Astrocyte (in vitro differentiated cells and primary cell): Measurements from ENCODE around the gene UNKL. TPM values are rescaled to one million over a fixed set of nuclear protein-coding genes. Genes with fewer than 3 reads are reported as not detected.

ENCODE experiments used
- DNase-seq: peaks from one replicate; pipeline ENCODE4 v3.0.0-alpha.2; 2010; ENCODE audit warnings: low read depth
- FAIRE-seq: peaks from 2 replicates; lab custom pipeline; 2011; peaks lifted over from hg19 to GRCh38; lab: Jason Lieb, UNC
- H2AFZ ChIP-seq: 2 replicates; pipeline ENCODE4 v1.6.0; 2012; ENCODE audit warnings: low read depth, low read length, inconsistent platforms
- H3K27ac ChIP-seq: 2 replicates; pipeline ENCODE4 v1.5.1; 2011; ENCODE audit warnings: low read depth, low read length, inconsistent platforms
- H3K27me3 ChIP-seq: 2 replicates; pipeline ENCODE4 v1.6.0; 2011; ENCODE audit warnings: low read length, inconsistent platforms; ENCODE audit not compliant: insufficient read depth
- H3K36me3 ChIP-seq: 2 replicates; pipeline ENCODE4 v1.5.1; 2011; ENCODE audit warnings: low read length, inconsistent platforms; ENCODE audit not compliant: insufficient read depth
- H3K4me1 ChIP-seq: 2 replicates; pipeline ENCODE4 v1.5.1; 2011; ENCODE audit warnings: low read length, inconsistent platforms; ENCODE audit not compliant: insufficient read depth
- H3K4me2 ChIP-seq: 2 replicates; pipeline ENCODE4 v1.6.0; 2012; ENCODE audit warnings: low read length, inconsistent platforms
- H3K4me3 ChIP-seq: 2 replicates; pipeline ENCODE4 v1.5.1; 2011; ENCODE audit warnings: low read depth, mild to moderate bottlenecking, low read length, inconsistent platforms; ENCODE audit not compliant: insufficient read depth
- H3K79me2 ChIP-seq: 2 replicates; pipeline ENCODE4 v1.6.0; 2012; ENCODE audit warnings: mild to moderate bottlenecking, low read length, inconsistent platforms; ENCODE audit not compliant: insufficient read depth
- H3K9ac ChIP-seq: 2 replicates; pipeline ENCODE4 v1.6.0; 2012; ENCODE audit warnings: mild to moderate bottlenecking, low read length, inconsistent platforms
- H3K9me3 ChIP-seq: 2 replicates; pipeline ENCODE4 v1.5.1; 2012; ENCODE audit warnings: low read depth, mild to moderate bottlenecking, low read length, inconsistent platforms; ENCODE audit not compliant: insufficient read depth
- H4K20me1 ChIP-seq: 2 replicates; pipeline ENCODE4 v1.6.0; 2012; ENCODE audit warnings: low read length, inconsistent platforms; ENCODE audit not compliant: insufficient read depth
- H3K27ac Mint-ChIP-seq: one replicate; pipeline ENCODE4 v1.8.0; 2021; ENCODE audit warnings: mild to moderate bottlenecking, mixed read lengths; ENCODE audit not compliant: unreplicated experiment
- H3K27me3 Mint-ChIP-seq: one replicate; pipeline ENCODE4 v1.8.0; 2021; ENCODE audit warnings: low read depth, mixed read lengths; ENCODE audit not compliant: unreplicated experiment
- H3K36me3 Mint-ChIP-seq: one replicate; pipeline ENCODE4 v1.8.0; 2021; ENCODE audit warnings: low read depth, mixed read lengths; ENCODE audit not compliant: unreplicated experiment
- H3K4me1 Mint-ChIP-seq: one replicate; pipeline ENCODE4 v1.8.0; 2021; ENCODE audit warnings: low read depth, mixed read lengths; ENCODE audit not compliant: unreplicated experiment
- H3K4me3 Mint-ChIP-seq: one replicate; pipeline ENCODE4 v1.8.0; 2021; ENCODE audit warnings: mild to moderate bottlenecking, moderate library complexity, mixed read lengths; ENCODE audit not compliant: unreplicated experiment
- H3K9me3 Mint-ChIP-seq: one replicate; pipeline ENCODE4 v1.8.0; 2021; ENCODE audit warnings: mild to moderate bottlenecking, mixed read lengths; ENCODE audit not compliant: unreplicated experiment
- CTCF ChIP-seq: IDR thresholded peaks from 2 replicates; pipeline ENCODE4 v1.5.1; 2011; ENCODE audit warnings: low read depth, mild to moderate bottlenecking, inconsistent platforms, low read length, moderate library complexity; ENCODE audit not compliant: insufficient read depth
- EZH2 ChIP-seq: IDR thresholded peaks from 2 replicates; pipeline ENCODE4 v1.6.1; 2012; ENCODE audit warnings: mild to moderate bottlenecking, low read length, inconsistent platforms; ENCODE audit not compliant: insufficient read depth
- total RNA-seq: library from RNA; stranded (reverse); gene quantifications from 2 replicates; pipeline ENCODE4 v1.2.1, GENCODE V29; 2021

Gene UNKL
- total RNA-seq, 1 donor from 2014 or later: 10.7 TPM

GRCh38 chr16:1320658-1321240 lies 93.8 kb downstream of the UNKL start:
- no peak for DNase-seq
- Histone ChIP-seq H3K4me1 (no peaks in the 10 kb centered on the region), H3K9me3 (no peaks in the 10 kb centered on the region), H4K20me1 (peaks cover 79% of the 10 kb centered on the region), H3K4me3 (no peak overlapping the region), H3K27ac (no peak overlapping the region), H3K36me3 (peaks cover 46% of the 10 kb centered on the region), H3K79me2 (peaks cover 43% of the 10 kb centered on the region), H2AFZ (no peak overlapping the region), H3K4me2 (no peak overlapping the region), H3K27me3 (no peaks in the 10 kb centered on the region), H3K9ac (no peak overlapping the region)
- Mint-ChIP-seq H3K4me1 (no peaks in the 10 kb centered on the region), H3K9me3 (no peaks in the 10 kb centered on the region), H3K27me3 (no peaks in the 10 kb centered on the region), H3K36me3 (peaks cover 10% of the 10 kb centered on the region), H3K27ac (no peak overlapping the region), H3K4me3 (no peak overlapping the region)
- TF ChIP-seq EZH2 (no peak), CTCF (no peak)
- no peak for FAIRE-seq

GRCh38 chr16:1320097-1320496 lies 94.4 kb downstream of the UNKL start:
- Histone ChIP-seq H3K9ac (no peak overlapping the region), H3K79me2 (peaks cover 50% of the 10 kb centered on the region), H3K4me2 (no peak overlapping the region), H3K4me3 (no peak overlapping the region), H3K9me3 (no peaks in the 10 kb centered on the region), H3K27me3 (no peaks in the 10 kb centered on the region), H4K20me1 (peaks cover 79% of the 10 kb centered on the region), H3K4me1 (no peaks in the 10 kb centered on the region), H3K27ac (no peak overlapping the region), H3K36me3 (peaks cover 46% of the 10 kb centered on the region), H2AFZ (no peak overlapping the region)
- Mint-ChIP-seq H3K36me3 (peaks cover 10% of the 10 kb centered on the region), H3K27ac (no peak overlapping the region), H3K9me3 (no peaks in the 10 kb centered on the region), H3K27me3 (no peaks in the 10 kb centered on the region), H3K4me1 (no peaks in the 10 kb centered on the region), H3K4me3 (no peak overlapping the region)
- no peak for FAIRE-seq
- TF ChIP-seq CTCF: no peak
- TF ChIP-seq EZH2: no peak
- no peak for DNase-seq

- Histone ChIP-seq H3K27ac (no peak overlapping the region), H3K27me3 (no peaks in the 10 kb centered on the region), H3K4me2 (no peak overlapping the region), H3K4me1 (no peaks in the 10 kb centered on the region), H3K9ac (no peak overlapping the region), H3K79me2 (peaks cover 60% of the 10 kb centered on the region), H3K4me3 (no peak overlapping the region), H2AFZ (no peak overlapping the region), H3K36me3 (peaks cover 46% of the 10 kb centered on the region), H4K20me1 (peaks cover 83% of the 10 kb centered on the region), H3K9me3 (no peaks in the 10 kb centered on the region)
- no peak for TF ChIP-seq EZH2
- TF ChIP-seq CTCF: no peak
- no peaks in the 10 kb centered on the region for H3K4me1 Mint-ChIP-seq
- no peaks in the 10 kb centered on the region for H3K27me3 Mint-ChIP-seq
- H3K27ac Mint-ChIP-seq: no peak overlapping the region
- FAIRE-seq (no peak), DNase-seq (no peak)
- H3K4me3 Mint-ChIP-seq: no peak overlapping the region
- peaks cover 10% of the 10 kb centered on the region for H3K36me3 Mint-ChIP-seq
- no peaks in the 10 kb centered on the region for H3K9me3 Mint-ChIP-seq
Measured at GRCh38 chr16:1319041-1319440, 95.5 kb downstream of the UNKL start.
